Activated T-helper 1 cell treated with anti-CD3 and anti-CD28 coated beads, Interleukin-12 subunit alpha, Interleukin-12 subunit beta, Interleukin-2, Interleukin-4 antibody, amounts not matched to agents 30 ng/mL and 10 ng/mL and 1 ng/mL, durations not matched to agents 14 hours and 24 hours and 36 hours (primary cell): ENCODE data around the gene PARPBP. TPM values are rescaled to one million over a fixed set of nuclear protein-coding genes. Genes with fewer than 3 reads are reported as not detected.
"Not testable (repeated sequence)": the region's sequence is repeated elsewhere in the genome, so short reads cannot be mapped to it uniquely, and the experiment has no call there.

ENCODE experiments used
- DNase-seq: peaks from one replicate; pipeline ENCODE4 v3.0.0; 2021; ENCODE audit warnings: low spot score
- H3K27ac Mint-ChIP-seq: one replicate; pipeline ENCODE4 v1.8.0; 2021; ENCODE audit warnings: mild to moderate bottlenecking, mixed read lengths
- H3K27me3 Mint-ChIP-seq: one replicate; pipeline ENCODE4 v1.8.0; 2022; ENCODE audit warnings: mild to moderate bottlenecking, moderate library complexity, mixed read lengths; ENCODE audit not compliant: insufficient read depth
- H3K36me3 Mint-ChIP-seq: one replicate; pipeline ENCODE4 v1.8.0; 2021; ENCODE audit warnings: low read depth, mixed read lengths
- H3K4me1 Mint-ChIP-seq: one replicate; pipeline ENCODE4 v1.8.0; 2021; ENCODE audit warnings: low read depth, mixed read lengths
- H3K4me3 Mint-ChIP-seq: one replicate; pipeline ENCODE4 v1.8.0; 2021; ENCODE audit warnings: mild to moderate bottlenecking, moderate library complexity, mixed read lengths
- H3K9me3 Mint-ChIP-seq: one replicate; pipeline ENCODE4 v1.8.0; 2021; ENCODE audit warnings: mixed read lengths
- intact Hi-C: fragments of 100-400 bp; cut with micrococcal nuclease; formaldehyde crosslinking; loops from one replicate; pipeline ENCODE4 v1.15.1; 2024
- total RNA-seq: library from RNA; stranded (reverse); gene quantifications from 2 replicates; pipeline ENCODE4 v1.2.3, GENCODE V29; 2022

Gene PARPBP
- total RNA-seq, 1 donor from 2014 or later: 23.5 TPM

- H3K4me1 Mint-ChIP-seq: no peaks in the 10 kb centered on the region
- DNase-seq: no peak
- H3K4me3 Mint-ChIP-seq: no peak overlapping the region
- H3K27ac Mint-ChIP-seq: no peak overlapping the region
- no peaks in the 10 kb centered on the region for H3K36me3 Mint-ChIP-seq
- H3K9me3 Mint-ChIP-seq: no peaks in the 10 kb centered on the region
- H3K27me3 Mint-ChIP-seq: no peaks in the 10 kb centered on the region
- intact Hi-C loops: no loop called here
Observed at GRCh38 chr12:102220736-102221135, 100.8 kb downstream of the PARPBP start.

- no peak for DNase-seq
- H3K4me3 Mint-ChIP-seq: no peak overlapping the region
- H3K9me3 Mint-ChIP-seq: no peaks in the 10 kb centered on the region
- no peak overlapping the region for H3K27ac Mint-ChIP-seq
- H3K36me3 Mint-ChIP-seq: no peaks in the 10 kb centered on the region
- H3K4me1 Mint-ChIP-seq: no peaks in the 10 kb centered on the region
- peaks cover 5% of the 10 kb centered on the region for H3K27me3 Mint-ChIP-seq
- intact Hi-C loops: no loop called here
Observed at GRCh38 chr12:102227954-102228353, 108.0 kb downstream of the PARPBP start.

GRCh38 chr12:102232036-102232435 is 112.1 kb downstream of the PARPBP start:
- peaks cover 17% of the 10 kb centered on the region for H3K27me3 Mint-ChIP-seq
- H3K4me1 Mint-ChIP-seq: no peaks in the 10 kb centered on the region
- no peaks in the 10 kb centered on the region for H3K36me3 Mint-ChIP-seq
- H3K4me3 Mint-ChIP-seq: no peak overlapping the region
- H3K27ac Mint-ChIP-seq: no peak overlapping the region
- no peak for DNase-seq
- intact Hi-C loops: no loop called here
- no peaks in the 10 kb centered on the region for H3K9me3 Mint-ChIP-seq

GRCh38 chr12:102232446-102232845 is 112.5 kb downstream of the PARPBP start:
- H3K27me3 Mint-ChIP-seq: peaks cover 17% of the 10 kb centered on the region
- H3K9me3 Mint-ChIP-seq: no peaks in the 10 kb centered on the region
- no peaks in the 10 kb centered on the region for H3K36me3 Mint-ChIP-seq
- DNase-seq: no peak
- no peak overlapping the region for H3K27ac Mint-ChIP-seq
- intact Hi-C loops: no loop called here
- no peaks in the 10 kb centered on the region for H3K4me1 Mint-ChIP-seq
- no peak overlapping the region for H3K4me3 Mint-ChIP-seq

GRCh38 chr12:102234599-102234998 is 114.6 kb downstream of the PARPBP start:
- Mint-ChIP-seq H3K27ac (no peak overlapping the region), H3K9me3 (peaks cover 11% of the 10 kb centered on the region), H3K27me3 (peaks cover 17% of the 10 kb centered on the region), H3K4me1 (no peaks in the 10 kb centered on the region), H3K36me3 (no peaks in the 10 kb centered on the region), H3K4me3 (no peak overlapping the region)
- no peak for DNase-seq
- intact Hi-C loops: no loop called here

- intact Hi-C loops, H3K4me3 Mint-ChIP-seq, H3K4me1 Mint-ChIP-seq, H3K36me3 Mint-ChIP-seq, DNase-seq, H3K27me3 Mint-ChIP-seq, H3K27ac Mint-ChIP-seq: not testable (repeated sequence)
- peaks cover 14% of the 10 kb centered on the region for H3K9me3 Mint-ChIP-seq
Observed at GRCh38 chr12:102240859-102241258, 120.9 kb downstream of the PARPBP start.

Other genes starting within 250 kb of the PARPBP start
- gene DRAM1, start 242.6 kb upstream of the PARPBP start, total RNA-seq: 3.2 and 4.1 TPM in 2 replicates
- gene WASHC3, start 58.2 kb upstream of the PARPBP start, total RNA-seq: 20.4 and 26.3 TPM in 2 replicates
- 81.5 and 84.1 TPM in 2 replicates for gene NUP37, start 69 bp upstream of the PARPBP start, total RNA-seq
- gene PMCH, start 77.7 kb downstream of the PARPBP start, total RNA-seq: 3.1 and 4.3 TPM in 2 replicates